ENCODE measurements around the gene ADCY6. TPM values are rescaled to one million over a fixed set of nuclear protein-coding genes. Genes with fewer than 3 reads are reported as not detected.

The ADCY6 gene
- total and polyA plus RNA-seq, 2 of the 4 experiments (the other 2 are of a cell fraction) = 18.5 to 34.4 TPM

- H4K20me1 ChIP-seq (ENCODE audit: insufficient read depth, low read length) = peaks cover 32% of the 10 kb centered on the region
- WGBS, 2 experiments (ENCODE audit: extremely low coverage in 2 of 2, insufficient read length in 1 of 2) = no CpG with 5 or more reads among the region's 4 CpGs
- H2AFZ ChIP-seq (replicated peaks; ENCODE audit: low read length, poor library complexity) = no peak overlapping the region
- no peak overlapping the region for H2BK15ac ChIP-seq (ENCODE audit: low read depth, low read length)
- H3K9ac ChIP-seq (ENCODE audit: low read depth, low read length) = no peak overlapping the region
- H3K27ac ChIP-seq (ENCODE audit: insufficient read depth, low read length) = no peak overlapping the region
- in situ Hi-C loops (cut with MboI; ENCODE audit: low sequenced_read_pairs) (no loop called here), intact Hi-C loops (cut with micrococcal nuclease) (no loop called here), dilution Hi-C loops (cut with HindIII; ENCODE audit: low sequenced_read_pairs, unreplicated experiment) (no loop called here)
- no peaks in the 10 kb centered on the region for H3K9me3 ChIP-seq (ENCODE audit: control insufficient read depth, insufficient read depth, low read length)
- H2AK5ac ChIP-seq (ENCODE audit: low read depth, low read length) = no peak overlapping the region
- CTCF ChIA-PET = interaction anchor here (0.5 kb wide), 1 partner anchor 16 kb away, joined by 3 read pairs; no protein-coding TSS in a partner anchor
- H3K14ac ChIP-seq (replicated peaks; ENCODE audit: low read depth, low read length) = no peak overlapping the region
- no peak overlapping the region for H3K4me2 ChIP-seq (ENCODE audit: low read depth, low read length)
- H2BK5ac ChIP-seq (ENCODE audit: low read depth, low read length, poor library complexity, severe bottlenecking) = no peak overlapping the region
- H3K4me3 ChIP-seq (ENCODE audit: insufficient read depth, low read depth, low read length) = no peak overlapping the region
- H3K9me1 ChIP-seq (ENCODE audit: insufficient read depth, low read length) = peaks cover 4% of the 10 kb centered on the region
- no peak overlapping the region for H3K23ac ChIP-seq (ENCODE audit: low read depth, low read length)
- no peak overlapping the region for H3K56ac ChIP-seq (ENCODE audit: extremely low read depth, insufficient read depth, low read length)
- DNase-seq (no peak), ATAC-seq (ENCODE audit: low read depth) (no peak)
- no TSS peak for BruUV-seq (replicated peaks)
- no peaks in the 10 kb centered on the region for H3K27me3 ChIP-seq (ENCODE audit: control insufficient read depth, insufficient read depth, low read length)
- no peak overlapping the region for H3K18ac ChIP-seq (ENCODE audit: low read depth, low read length)
- POLR2A ChIA-PET (ENCODE audit: unreplicated experiment) = no interaction called here
- H2BK20ac ChIP-seq (ENCODE audit: low read depth, low read length) = no peak overlapping the region
- peaks cover 2% of the 10 kb centered on the region; the same call in 1 of the 2 replicates for H3K4me1 ChIP-seq (ENCODE audit: control insufficient read depth, insufficient read depth, low read length)
- H4K8ac ChIP-seq (ENCODE audit: low read depth in 2 of 2, low read length in 2 of 2) = no peak overlapping the region
- no peak overlapping the region for H4K91ac ChIP-seq (ENCODE audit: insufficient read depth, low read depth, low read length)
- TF ChIP-seq BHLHE40 (IDR thresholded peaks at IDR 0.05; ENCODE audit: low read depth, low read length) = no peak
- TF ChIP-seq POLR2A (IDR thresholded peaks at IDR 0.05; ENCODE audit: low read depth, low read length) = no peak
- TF ChIP-seq USF2 (IDR thresholded peaks at IDR 0.05; ENCODE audit: low read depth, low read length) = no peak
- TF ChIP-seq CEBPB (IDR thresholded peaks at IDR 0.05; ENCODE audit: low read depth, low read length) = no peak
- TF ChIP-seq SMC3 (IDR thresholded peaks at IDR 0.05; ENCODE audit: low read depth, low read length) = no peak
- no peak for TF ChIP-seq MAFK (IDR thresholded peaks at IDR 0.05; ENCODE audit: low read depth, low read length)
- TF ChIP-seq, protein P1, sequence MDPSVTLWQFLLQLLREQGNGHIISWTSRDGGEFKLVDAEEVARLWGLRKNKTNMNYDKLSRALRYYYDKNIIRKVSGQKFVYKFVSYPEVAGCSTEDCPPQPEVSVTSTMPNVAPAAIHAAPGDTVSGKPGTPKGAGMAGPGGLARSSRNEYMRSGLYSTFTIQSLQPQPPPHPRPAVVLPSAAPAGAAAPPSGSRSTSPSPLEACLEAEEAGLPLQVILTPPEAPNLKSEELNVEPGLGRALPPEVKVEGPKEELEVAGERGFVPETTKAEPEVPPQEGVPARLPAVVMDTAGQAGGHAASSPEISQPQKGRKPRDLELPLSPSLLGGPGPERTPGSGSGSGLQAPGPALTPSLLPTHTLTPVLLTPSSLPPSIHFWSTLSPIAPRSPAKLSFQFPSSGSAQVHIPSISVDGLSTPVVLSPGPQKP (IDR thresholded peaks at IDR 0.05; ENCODE audit: borderline replicate concordance, low read depth, low read length) = no peak
- no peak for TF ChIP-seq CHD1 (IDR thresholded peaks at IDR 0.05; ENCODE audit: low read depth, low read length)
- TF ChIP-seq CTCF (conservative IDR thresholded peaks at IDR 0.05; ENCODE audit: low read depth, low read length) = no peak
- TF ChIP-seq MXI1 (IDR thresholded peaks at IDR 0.05; ENCODE audit: borderline replicate concordance, low read depth, low read length) = no peak
- TF ChIP-seq NFE2L2 (IDR thresholded peaks at IDR 0.05; ENCODE audit: low read depth, low read length) = no peak
- TF ChIP-seq RCOR1 (IDR thresholded peaks at IDR 0.05; ENCODE audit: insufficient replicate concordance, low read length) = no peak
- no peak for TF ChIP-seq RAD21 (IDR thresholded peaks at IDR 0.05; ENCODE audit: low read length)
- no peak for TF ChIP-seq FOS (IDR thresholded peaks at IDR 0.05; ENCODE audit: low read depth, low read length)
- peaks cover 67% of the 10 kb centered on the region for H3K36me3 ChIP-seq (ENCODE audit: control insufficient read depth, insufficient read depth, low read length)
- H3K79me1 ChIP-seq (ENCODE audit: low read depth in 1 of 2, low read length in 2 of 2) = peaks cover 19 to 43% of the 10 kb centered on the region in 2 experiments
- no peak overlapping the region for H2AK9ac ChIP-seq (replicated peaks; ENCODE audit: low read depth, low read length, poor library complexity)
- no peak overlapping the region for H3K4ac ChIP-seq (ENCODE audit: low read depth, low read length)
- H4K5ac ChIP-seq (ENCODE audit: low read depth, low read length) = no peak overlapping the region
- H2BK120ac ChIP-seq (ENCODE audit: low read depth, low read length) = no peak overlapping the region
Observed at GRCh38 chr12:48824905-48825304, 36.0 kb upstream of the ADCY6 start.

All from IMR-90 (cell line).